Right lobe of liver (tissue), 6 donors: ENCODE results near the gene ZNF687. TPM values are rescaled to one million over a fixed set of nuclear protein-coding genes. Genes with fewer than 3 reads are reported as not detected.

Experiments used
- ATAC-seq, 4 donors: fragments of 200-7000 bp; cut with Tn5 transposase; one replicate each; pipeline ENCODE4 v1.9.1; 2020; ENCODE audit warnings: mild to moderate bottlenecking in 4 of 4, moderate library complexity in 4 of 4
- DNase-seq, 3 donors: peaks; one replicate each; pipeline ENCODE4 v3.0.0-alpha.2; 2020
- H3K27ac ChIP-seq, 3 donors: fragments of 200-600 bp; one replicate each; pipeline ENCODE4 v1.8.0; 2022
- H3K27me3 ChIP-seq, 2 donors: fragments of 200-600 bp; one replicate each; pipeline ENCODE4 v1.8.0; 2022
- H3K36me3 ChIP-seq, 4 donors: fragments of 200-600 bp; sonication (generic) in 1 of 4; one replicate each; pipeline versions ENCODE4 v1.5.1 to v1.8.0; 2017 to 2022; ENCODE audit warnings: control low read depth in 1 of 4
- H3K4me1 ChIP-seq, 4 donors: fragments of 200-600 bp; sonication (generic) in 1 of 4; one replicate each; pipeline versions ENCODE4 v1.5.1 to v1.8.0; 2017 to 2022; ENCODE audit warnings: control low read depth in 1 of 4
- H3K4me3 ChIP-seq, 3 donors: fragments of 200-600 bp; one replicate each; pipeline ENCODE4 v1.8.0; 2022
- H3K9me3 ChIP-seq, 4 donors: fragments of 200-600 bp; sonication (generic) in 1 of 4; one replicate each; pipeline versions ENCODE4 v1.5.1 to v1.8.0; 2017 to 2022; ENCODE audit warnings: control low read depth in 1 of 4
- POLR2A ChIP-seq: fragments of 450-650 bp; IDR thresholded peaks from one replicate; pipeline ENCODE4 v1.6.1; 2017; ENCODE audit warnings: antibody characterized with exemption, mild to moderate bottlenecking
- WGBS: methylation state at CpG from one replicate; pipeline ENCODE4 v1.1.6; 2018; ENCODE audit warnings: low coverage, low lambda C conversion rate; ENCODE audit not compliant: insufficient coverage; ENCODE audit errors: missing lambda C conversion rate; 5-methylcytosine and 5-hydroxymethylcytosine counted together
- intact Hi-C, 2 donors: fragments of 100-400 bp; cut with DNase I; formaldehyde crosslinking; loops; one replicate each; pipeline versions ENCODE4 v1.11.2 to v1.14.1; 2022
- total RNA-seq, 6 experiments: library from RNA; depleted of rRNA in 2 of 6; stranded (reverse); fragments of >200 nt in 2 of 6; fragmentation: NEBNext Ultra II Directional in 3 of 6; extraction: Animal tissue kit (Norgen Biotek cat#: 25700) in 3 of 6; gene quantifications; one replicate each; pipeline versions ENCODE4 v1.1.0 to v1.2.4, GENCODE V29; 2016 to 2023
- TF ChIP-seq, protein P1 (sequence below), 4 donors: fragments of 200-600 bp in 3 of 4; fragments of 450-650 bp in 1 of 4; IDR thresholded peaks; one replicate each; pipeline versions ENCODE4 v1.5.1 to v1.8.0; 2016 to 2022; ENCODE audit warnings: antibody characterized with exemption in 4 of 4, mild to moderate bottlenecking in 2 of 4
- donor health status: DM: no; HTN: yes; CAD: no.
- donor health status: DM: no; HTN: no; CAD: no.
- donor health status: DM: no; HTN: no; CAD: no.
- donor health status: DM: no; HTN: yes; CAD: no.
- donor health status: DM: no; HTN: yes; CAD: no.

ZNF687 gene
- total RNA-seq, 6 experiments from 2014 or later, result 7.6 to 14.2 (median 10.1) TPM

DNA sequence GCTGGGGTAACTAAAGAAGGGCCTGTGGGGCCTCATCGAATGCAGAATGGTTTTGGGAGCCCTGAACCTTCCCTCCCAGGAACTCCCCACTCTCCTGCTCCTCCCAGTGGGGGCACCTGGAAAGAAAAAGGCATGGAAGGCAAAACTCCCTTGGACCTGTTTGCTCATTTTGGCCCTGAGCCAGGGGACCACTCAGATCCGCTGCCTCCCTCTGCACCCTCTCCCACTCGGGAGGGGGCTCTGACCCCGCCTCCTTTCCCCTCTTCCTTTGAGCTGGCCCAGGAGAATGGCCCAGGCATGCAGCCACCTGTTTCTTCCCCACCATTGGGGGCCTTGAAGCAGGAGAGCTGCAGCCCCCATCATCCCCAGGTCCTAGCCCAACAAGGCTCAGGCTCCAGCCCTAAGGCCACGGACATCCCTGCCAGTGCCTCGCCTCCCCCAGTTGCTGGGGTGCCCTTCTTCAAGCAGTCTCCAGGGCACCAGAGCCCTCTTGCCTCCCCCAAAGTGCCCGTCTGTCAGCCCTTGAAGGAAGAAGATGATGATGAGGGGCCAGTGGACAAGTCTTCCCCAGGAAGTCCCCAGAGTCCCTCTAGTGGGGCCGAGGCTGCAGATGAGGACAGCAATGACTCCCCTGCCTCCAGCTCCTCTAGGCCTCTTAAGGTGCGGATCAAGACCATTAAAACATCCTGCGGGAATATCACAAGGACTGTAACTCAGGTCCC lies 4.7 kb downstream of the ZNF687 start:
- no peak for ATAC-seq
- no peak for TF ChIP-seq POLR2A
- TF ChIP-seq, protein P1, sequence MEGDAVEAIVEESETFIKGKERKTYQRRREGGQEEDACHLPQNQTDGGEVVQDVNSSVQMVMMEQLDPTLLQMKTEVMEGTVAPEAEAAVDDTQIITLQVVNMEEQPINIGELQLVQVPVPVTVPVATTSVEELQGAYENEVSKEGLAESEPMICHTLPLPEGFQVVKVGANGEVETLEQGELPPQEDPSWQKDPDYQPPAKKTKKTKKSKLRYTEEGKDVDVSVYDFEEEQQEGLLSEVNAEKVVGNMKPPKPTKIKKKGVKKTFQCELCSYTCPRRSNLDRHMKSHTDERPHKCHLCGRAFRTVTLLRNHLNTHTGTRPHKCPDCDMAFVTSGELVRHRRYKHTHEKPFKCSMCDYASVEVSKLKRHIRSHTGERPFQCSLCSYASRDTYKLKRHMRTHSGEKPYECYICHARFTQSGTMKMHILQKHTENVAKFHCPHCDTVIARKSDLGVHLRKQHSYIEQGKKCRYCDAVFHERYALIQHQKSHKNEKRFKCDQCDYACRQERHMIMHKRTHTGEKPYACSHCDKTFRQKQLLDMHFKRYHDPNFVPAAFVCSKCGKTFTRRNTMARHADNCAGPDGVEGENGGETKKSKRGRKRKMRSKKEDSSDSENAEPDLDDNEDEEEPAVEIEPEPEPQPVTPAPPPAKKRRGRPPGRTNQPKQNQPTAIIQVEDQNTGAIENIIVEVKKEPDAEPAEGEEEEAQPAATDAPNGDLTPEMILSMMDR (IDR thresholded peaks at IDR 0.05), result no peak
- intact Hi-C loops, result no loop called here
- Histone ChIP-seq H3K4me3 (no peak overlapping the region), H3K36me3 (peaks cover 0 to 43% (median 17%) of the 10 kb centered on the region in 4 donors), H3K27ac (no peak overlapping the region), H3K4me1 (peaks cover 0 to 7% (median 0%) of the 10 kb centered on the region in 4 donors), H3K27me3 (no peaks in the 10 kb centered on the region), H3K9me3 (no peaks in the 10 kb centered on the region)
- DNase-seq, result no peak
- 94% methylated on average over 3 of the region's 10 CpGs for WGBS

DNA sequence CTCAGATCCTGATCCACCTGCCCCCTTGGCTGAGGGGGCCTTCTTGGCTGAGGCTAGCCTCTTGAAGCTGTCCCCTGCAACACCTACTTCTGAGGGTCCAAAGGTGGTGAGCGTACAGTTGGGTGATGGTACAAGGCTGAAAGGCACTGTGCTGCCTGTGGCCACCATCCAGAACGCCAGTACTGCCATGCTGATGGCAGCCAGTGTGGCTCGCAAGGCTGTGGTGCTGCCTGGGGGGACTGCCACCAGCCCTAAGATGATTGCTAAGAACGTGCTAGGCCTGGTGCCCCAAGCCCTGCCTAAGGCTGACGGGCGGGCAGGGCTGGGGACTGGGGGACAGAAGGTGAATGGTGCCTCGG lies 5.2 kb downstream of the ZNF687 start:
- ATAC-seq, result no peak
- Histone ChIP-seq H3K36me3 (peaks cover 0 to 45% (median 17%) of the 10 kb centered on the region in 4 donors), H3K4me1 (peaks cover 0 to 7% (median 0%) of the 10 kb centered on the region in 4 donors), H3K9me3 (no peaks in the 10 kb centered on the region), H3K4me3 (no peak overlapping the region), H3K27ac (no peak overlapping the region), H3K27me3 (no peaks in the 10 kb centered on the region)
- TF ChIP-seq, protein P1 (IDR thresholded peaks at IDR 0.05), result no peak
- no peak for TF ChIP-seq POLR2A
- DNase-seq, result no peak
- WGBS, result no CpG with 5 or more reads among the region's 7 CpGs
- intact Hi-C loops, result no loop called here

DNA sequence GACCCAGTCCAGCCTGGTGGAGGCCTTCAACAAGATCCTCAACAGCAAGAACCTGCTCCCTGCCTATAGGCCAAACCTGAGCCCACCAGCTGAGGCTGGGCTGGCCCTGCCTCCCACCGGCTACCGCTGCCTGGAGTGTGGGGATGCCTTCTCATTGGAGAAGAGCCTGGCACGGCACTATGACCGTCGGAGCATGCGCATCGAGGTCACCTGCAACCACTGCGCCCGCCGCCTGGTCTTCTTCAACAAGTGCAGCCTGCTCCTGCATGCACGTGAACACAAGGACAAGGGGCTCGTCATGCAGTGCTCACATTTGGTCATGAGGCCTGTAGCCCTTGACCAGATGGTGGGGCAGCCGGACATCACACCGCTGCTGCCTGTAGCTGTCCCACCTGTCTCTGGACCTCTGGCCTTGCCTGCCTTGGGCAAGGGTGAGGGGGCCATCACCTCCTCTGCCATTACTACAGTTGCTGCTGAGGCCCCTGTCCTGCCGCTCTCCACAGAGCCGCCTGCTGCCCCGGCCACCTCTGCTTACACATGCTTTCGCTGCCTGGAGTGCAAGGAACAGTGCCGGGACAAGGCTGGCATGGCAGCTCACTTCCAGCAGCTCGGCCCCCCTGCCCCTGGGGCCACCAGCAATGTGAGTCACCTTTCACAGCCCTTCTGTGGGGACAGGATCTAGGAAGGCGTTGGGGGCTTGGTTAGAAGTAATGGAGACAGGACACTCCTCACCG lies 5.8 kb downstream of the ZNF687 start:
- no peaks in the 10 kb centered on the region for H3K9me3 ChIP-seq
- intact Hi-C loops, result no loop called here

DNA sequence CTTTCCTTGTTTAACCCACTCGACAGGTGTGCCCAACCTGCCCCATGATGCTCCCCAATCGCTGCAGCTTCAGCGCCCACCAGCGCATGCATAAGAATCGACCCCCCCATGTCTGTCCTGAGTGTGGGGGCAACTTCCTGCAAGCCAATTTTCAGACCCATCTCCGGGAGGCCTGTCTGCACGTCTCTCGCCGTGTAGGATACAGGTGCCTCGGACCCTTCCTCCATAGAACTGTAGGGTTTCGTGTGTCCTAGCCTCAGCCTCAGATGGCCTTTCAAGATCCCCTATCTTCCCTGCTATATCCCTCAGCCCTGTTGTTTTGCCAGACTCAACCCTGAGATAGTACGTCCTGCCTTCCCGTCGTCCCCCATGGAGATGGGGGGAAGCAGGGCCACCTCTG lies 6.4 kb downstream of the ZNF687 start:
- intact Hi-C loops, result no loop called here
- Histone ChIP-seq H3K9me3 (no peaks in the 10 kb centered on the region), H3K36me3 (peaks cover 0 to 57% (median 20%) of the 10 kb centered on the region in 4 donors), H3K27me3 (no peaks in the 10 kb centered on the region), H3K27ac (no peak overlapping the region), H3K4me3 (no peak overlapping the region), H3K4me1 (peaks cover 0 to 2% (median 0%) of the 10 kb centered on the region in 4 donors)
- TF ChIP-seq, protein P1 (IDR thresholded peaks at IDR 0.05), result no peak
- no peak for TF ChIP-seq POLR2A
- ATAC-seq, result no peak
- 82% methylated on average over 5 of the region's 14 CpGs for WGBS
- no peak for DNase-seq

More for the DNA sequence above, 5.8 kb downstream of the ZNF687 start:
- no peak for DNase-seq
- Histone ChIP-seq H3K27me3 (no peaks in the 10 kb centered on the region), H3K36me3 (peaks cover 0 to 51% (median 19%) of the 10 kb centered on the region in 4 donors), H3K4me3 (no peak overlapping the region), H3K4me1 (peaks cover 0 to 7% (median 0%) of the 10 kb centered on the region in 4 donors), H3K27ac (no peak overlapping the region)
- ATAC-seq, result no peak
- 88% methylated on average over 5 of the region's 22 CpGs for WGBS
- TF ChIP-seq, protein P1 (IDR thresholded peaks at IDR 0.05), result no peak
- no peak for TF ChIP-seq POLR2A
